GM21529 (cell line): Measurements from ENCODE around the gene UBE3B.

Experiments
- ATAC-seq: cut with Tn5 transposase; IDR thresholded peaks from one replicate; pipeline ENCODE4 v1.9.1; 2021; ENCODE audit not compliant: unreplicated experiment

UBE3B gene

GRCh38 chr12:109549613-109550270 lies 72.3 kb downstream of the UBE3B start:
- ATAC-seq: no peak

- no peak for ATAC-seq
These were observed 72.8 kb downstream of the UBE3B start for GRCh38 chr12:109550281-109550680.

GRCh38 chr12:109551108-109551507 lies 73.7 kb downstream of the UBE3B start:
- ATAC-seq: no peak

- no peak for ATAC-seq
These were observed 75.5 kb downstream of the UBE3B start for GRCh38 chr12:109552971-109553370.

GRCh38 chr12:109553483-109553882 lies 76.0 kb downstream of the UBE3B start:
- ATAC-seq: no peak

- ATAC-seq: no peak
These were observed 76.6 kb downstream of the UBE3B start for GRCh38 chr12:109553906-109554500.

GRCh38 chr12:109554761-109555160 lies 77.3 kb downstream of the UBE3B start:
- no peak for ATAC-seq

GRCh38 chr12:109555431-109556315 lies 78.2 kb downstream of the UBE3B start:
- ATAC-seq: no peak

- ATAC-seq: no peak
These were observed 79.8 kb downstream of the UBE3B start for GRCh38 chr12:109557200-109557599.

GRCh38 chr12:109557805-109558204 lies 80.4 kb downstream of the UBE3B start:
- no peak for ATAC-seq

GRCh38 chr12:109558374-109559199 lies 81.2 kb downstream of the UBE3B start:
- no peak for ATAC-seq

- no peak for ATAC-seq
These were observed 81.7 kb downstream of the UBE3B start for GRCh38 chr12:109559200-109559505.

GRCh38 chr12:109559601-109560000 lies 82.2 kb downstream of the UBE3B start:
- no peak for ATAC-seq

- ATAC-seq: no peak
These were observed 83.7 kb downstream of the UBE3B start for GRCh38 chr12:109560867-109561710.

GRCh38 chr12:109561711-109562030 lies 84.2 kb downstream of the UBE3B start:
- no peak for ATAC-seq

- ATAC-seq: no peak
These were observed 85.4 kb downstream of the UBE3B start for GRCh38 chr12:109562871-109563270.

- no peak for ATAC-seq
These were observed 86.2 kb downstream of the UBE3B start for GRCh38 chr12:109563291-109564284.

GRCh38 chr12:109566424-109566823 lies 89.0 kb downstream of the UBE3B start:
- ATAC-seq: no peak

GRCh38 chr12:109567296-109567695 lies 89.9 kb downstream of the UBE3B start:
- no peak for ATAC-seq
